HepG2 (cell line): ENCODE data around the gene DIO1. TPM values are rescaled to one million over a fixed set of nuclear protein-coding genes. Genes with fewer than 3 reads are reported as not detected.

Experiments
- ATAC-seq: fragments of 200-7000 bp; cut with Tn5 transposase; 3 replicates; pipeline ENCODE4 v1.9.1; 2020; ENCODE audit warnings: mild to moderate bottlenecking, moderate library complexity
- BruUV-seq: library from RNA; stranded (reverse); fragments of 400-500 nt; replicated peaks from 2 replicates; lab custom pipeline; 2021; lab: Mats Ljungman, UMichigan
- CTCF ChIA-PET: fragments of 300-600 bp; formaldehyde crosslinking; extraction: SDS; loops from one replicate; lab custom pipeline; 2021; ENCODE audit warnings: low total read pairs, inconsistent platforms, low intra/inter-chr PET ratio; lab: Yijun Ruan, JAX
- POLR2A ChIA-PET: fragments of 350-600 bp; sonication (Branson Sonifier 250); formaldehyde crosslinking; loops from one replicate; lab custom pipeline; 2020; ENCODE audit warnings: antibody characterized with exemption, inconsistent platforms; lab: Yijun Ruan, JAX
- DNase-seq: peaks from one replicate; pipeline ENCODE4 v3.0.0-alpha.2; 2015; ENCODE audit warnings: low spot score
- FAIRE-seq: peaks from 3 replicates; lab custom pipeline; 2011; peaks lifted over from hg19 to GRCh38; lab: Jason Lieb, UNC
- H2AFZ ChIP-seq: one replicate; pipeline ENCODE4 v1.6.1; 2011; ENCODE audit warnings: low read length, inconsistent platforms
- H3K27ac ChIP-seq: fragments of 300-600 bp; 3 replicates; pipeline ENCODE4 v1.8.0; 2011; ENCODE audit warnings: mixed run types, mild to moderate bottlenecking, mixed read lengths, low read length, inconsistent platforms; ENCODE audit not compliant: insufficient read depth; ENCODE audit errors: extremely low read length
- H3K27me3 ChIP-seq, 2 experiments: fragments of 200-600 bp in 1 of 2; 2 replicates in 1 of 2; 3 replicates in 1 of 2; pipeline versions ENCODE4 v1.6.0 to v1.8.0; 2011; ENCODE audit warnings: low read length in 2 of 2, mild to moderate bottlenecking in 2 of 2, moderate library complexity in 2 of 2, inconsistent platforms in 1 of 2; ENCODE audit not compliant: insufficient read depth in 2 of 2, control insufficient read depth in 1 of 2
- H3K36me3 ChIP-seq, 2 experiments: fragments of 200-600 bp in 1 of 2; replicated peaks in 1 of 2; 2 replicates in 1 of 2; 3 replicates in 1 of 2; pipeline versions ENCODE4 v1.5.1 to v1.8.0; 2011; ENCODE audit warnings: low read length in 2 of 2, inconsistent platforms in 1 of 2; ENCODE audit not compliant: insufficient read depth in 2 of 2, control insufficient read depth in 1 of 2
- H3K4me1 ChIP-seq: 2 replicates; pipeline ENCODE4 v1.5.1; 2012; ENCODE audit warnings: low read length, inconsistent platforms; ENCODE audit not compliant: insufficient read depth
- H3K4me2 ChIP-seq: 2 replicates; pipeline ENCODE4 v1.6.0; 2011; ENCODE audit warnings: low read depth, low read length, inconsistent platforms
- H3K4me3 ChIP-seq, 3 experiments: fragments of 200-600 bp in 1 of 3; sonication (generic), shearing (Covaris generic) in 1 of 3; replicated peaks in 1 of 3; 2 replicates each; pipeline ENCODE4 v1.5.1; 2011 to 2016; ENCODE audit warnings: low read length in 3 of 3, inconsistent platforms in 2 of 3, low read depth in 2 of 3, mild to moderate bottlenecking in 2 of 3, control low read depth in 1 of 3, mixed read lengths in 1 of 3; ENCODE audit not compliant: insufficient read depth in 1 of 3
- H3K79me2 ChIP-seq: one replicate; pipeline ENCODE4 v1.6.1; 2011; ENCODE audit warnings: low read length, inconsistent platforms; ENCODE audit not compliant: insufficient read depth
- H3K9ac ChIP-seq: 2 replicates; pipeline ENCODE4 v1.6.0; 2011; ENCODE audit warnings: mild to moderate bottlenecking, low read depth, low read length, inconsistent platforms; ENCODE audit not compliant: insufficient read depth
- H3K9me3 ChIP-seq: 2 replicates; pipeline ENCODE4 v1.5.1; 2012; ENCODE audit warnings: mild to moderate bottlenecking, low read length
- H4K20me1 ChIP-seq: 2 replicates; pipeline ENCODE4 v1.6.0; 2011; ENCODE audit warnings: inconsistent platforms, mild to moderate bottlenecking, low read length, moderate library complexity; ENCODE audit not compliant: insufficient read depth
- ZNF850 ChIP-seq: sonication (generic); formaldehyde crosslinking; conservative IDR thresholded peaks from 2 replicates; pipeline ENCODE4 v1.9.0; 2021; ENCODE audit warnings: mild to moderate bottlenecking, missing genetic modification reagents
- WGBS: methylation state at CpG from one replicate; pipeline ENCODE4 v1.1.6; 2017; ENCODE audit warnings: low lambda C conversion rate; 5-methylcytosine and 5-hydroxymethylcytosine counted together
- in situ Hi-C: cut with HindIII; loops from 2 replicates; pipeline ENCODE4 v1.10.0; 2017; ENCODE audit warnings: low pct_unique_long_range_greater_than_20kb; ENCODE audit not compliant: extremely low pct_ligation_motif_present
- intact Hi-C: fragments of 100-400 bp; cut with micrococcal nuclease; formaldehyde crosslinking; loops from one replicate; pipeline ENCODE4 v1.10.0; 2022; ENCODE audit not compliant: unreplicated experiment
- polyA plus RNA-seq, 8 experiments: library from polyadenylated mRNA; depleted of rRNA in 3 of 8; stranded (reverse) in 7 of 8; unstranded in 1 of 8; fragments of >200 nt; fragmentation: Illumina TruSeq in 4 of 8; extraction: Trizol in 4 of 8; gene quantifications; 2 replicates each; pipeline versions ENCODE4 v1.2.1 to v1.2.3, GENCODE V29; 2011 to 2016; ENCODE audit warnings: low read depth in 4 of 8, missing spikeins in 1 of 8, mixed read lengths in 1 of 8; ENCODE audit not compliant: insufficient read depth in 1 of 8
- total RNA-seq, 5 experiments: library from RNA; depleted of rRNA; stranded (reverse); fragments of >200 nt; fragmentation: Illumina TruSeq; extraction: Trizol; gene quantifications; 2 replicates each; pipeline ENCODE4 v1.2.3, GENCODE V29; 2016; ENCODE audit warnings: low read depth in 1 of 5
- TF ChIP-seq, protein P1 (sequence below): sonication (generic); formaldehyde crosslinking; IDR thresholded peaks from 2 replicates; pipeline ENCODE4 v1.4.0; 2020; ENCODE audit warnings: missing genetic modification reagents, borderline replicate concordance
- TF ChIP-seq, protein P2 (sequence below): IDR thresholded peaks from 2 replicates; pipeline ENCODE4 v1.6.1; 2012; ENCODE audit warnings: low read depth, low read length, improper control_type of control experiment

DIO1 gene
- total and polyA plus RNA-seq, 2 of the 13 experiments (the other 11 are each of a cell fraction or from before 2014, with no cell fraction given), result 13.5 to 45.6 TPM

DNA sequence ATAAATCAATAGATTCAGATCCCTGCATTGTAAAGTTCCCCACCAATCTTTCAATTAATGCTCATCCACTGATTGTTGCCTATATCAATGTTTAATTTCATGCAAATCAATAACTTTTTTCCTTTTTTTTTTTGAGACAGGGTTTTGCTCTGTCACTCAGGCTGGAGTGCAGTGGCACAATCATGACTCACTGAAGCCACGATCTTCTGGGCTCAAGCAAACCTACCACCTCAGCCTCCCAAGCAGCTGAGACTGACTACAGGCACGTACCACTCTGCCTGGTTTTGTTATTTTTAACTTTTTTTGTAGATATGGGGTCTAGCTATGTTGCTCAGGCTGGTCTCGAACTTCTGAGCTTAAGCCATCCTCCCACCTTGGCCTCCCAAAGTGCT, 25.7 kb downstream of the DIO1 start:
- Histone ChIP-seq H3K4me1 (peaks cover 32% of the 10 kb centered on the region), H3K4me2 (peak overlapping the region; percentile 6; the same call in 1 of the 2 replicates), H3K27ac (peak overlapping the region; percentile 51), H4K20me1 (no peaks in the 10 kb centered on the region), H3K79me2 (no peaks in the 10 kb centered on the region), H2AFZ (no peak overlapping the region), H3K27me3 (no peaks in the 10 kb centered on the region), H3K36me3 (peaks cover 1 to 18% of the 10 kb centered on the region in 2 experiments; a peak in 2 of 5 replicates), H3K9me3 (no peaks in the 10 kb centered on the region), H3K9ac (no peak overlapping the region), H3K4me3 (no peak overlapping the region)
- DNase-seq (no peak), ATAC-seq (peak; percentile 57), FAIRE-seq (no peak)
- CTCF ChIA-PET, result interaction anchor here (2.3 kb wide), 1 partner anchor 41 kb away, joined by 7 read pairs; no protein-coding TSS in a partner anchor
- intact Hi-C loops, result loop anchor here (1.0 kb wide), 1 partner anchor 41 kb away; no protein-coding TSS in a partner anchor
- in situ Hi-C loops, result no loop called here
- POLR2A ChIA-PET, result interaction anchor here (0.5 to 2.6 kb wide), 8 partner anchors 10 to 48 kb away, joined by 3 to 10 read pairs (median 3); partner anchors contain the start of genes DIO1, IFT25, LRRC42 and YIPF1
- TF ChIP-seq ZNF850 (CRISPR knock-in tag), result 0 out of 2 replicates have a peak, but pooled peaks have one; percentile 29
- TF ChIP-seq, protein P1, sequence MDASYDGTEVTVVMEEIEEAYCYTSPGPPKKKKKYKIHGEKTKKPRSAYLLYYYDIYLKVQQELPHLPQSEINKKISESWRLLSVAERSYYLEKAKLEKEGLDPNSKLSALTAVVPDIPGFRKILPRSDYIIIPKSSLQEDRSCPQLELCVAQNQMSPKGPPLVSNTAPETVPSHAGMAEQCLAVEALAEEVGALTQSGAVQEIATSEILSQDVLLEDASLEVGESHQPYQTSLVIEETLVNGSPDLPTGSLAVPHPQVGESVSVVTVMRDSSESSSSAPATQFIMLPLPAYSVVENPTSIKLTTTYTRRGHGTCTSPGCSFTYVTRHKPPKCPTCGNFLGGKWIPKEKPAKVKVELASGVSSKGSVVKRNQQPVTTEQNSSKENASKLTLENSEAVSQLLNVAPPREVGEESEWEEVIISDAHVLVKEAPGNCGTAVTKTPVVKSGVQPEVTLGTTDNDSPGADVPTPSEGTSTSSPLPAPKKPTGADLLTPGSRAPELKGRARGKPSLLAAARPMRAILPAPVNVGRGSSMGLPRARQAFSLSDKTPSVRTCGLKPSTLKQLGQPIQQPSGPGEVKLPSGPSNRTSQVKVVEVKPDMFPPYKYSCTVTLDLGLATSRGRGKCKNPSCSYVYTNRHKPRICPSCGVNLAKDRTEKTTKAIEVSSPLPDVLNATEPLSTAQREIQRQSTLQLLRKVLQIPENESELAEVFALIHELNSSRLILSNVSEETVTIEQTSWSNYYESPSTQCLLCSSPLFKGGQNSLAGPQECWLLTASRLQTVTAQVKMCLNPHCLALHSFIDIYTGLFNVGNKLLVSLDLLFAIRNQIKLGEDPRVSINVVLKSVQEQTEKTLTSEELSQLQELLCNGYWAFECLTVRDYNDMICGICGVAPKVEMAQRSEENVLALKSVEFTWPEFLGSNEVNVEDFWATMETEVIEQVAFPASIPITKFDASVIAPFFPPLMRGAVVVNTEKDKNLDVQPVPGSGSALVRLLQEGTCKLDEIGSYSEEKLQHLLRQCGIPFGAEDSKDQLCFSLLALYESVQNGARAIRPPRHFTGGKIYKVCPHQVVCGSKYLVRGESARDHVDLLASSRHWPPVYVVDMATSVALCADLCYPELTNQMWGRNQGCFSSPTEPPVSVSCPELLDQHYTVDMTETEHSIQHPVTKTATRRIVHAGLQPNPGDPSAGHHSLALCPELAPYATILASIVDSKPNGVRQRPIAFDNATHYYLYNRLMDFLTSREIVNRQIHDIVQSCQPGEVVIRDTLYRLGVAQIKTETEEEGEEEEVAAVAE (CRISPR knock-in tag), result no peak
- TF ChIP-seq, protein P2, sequence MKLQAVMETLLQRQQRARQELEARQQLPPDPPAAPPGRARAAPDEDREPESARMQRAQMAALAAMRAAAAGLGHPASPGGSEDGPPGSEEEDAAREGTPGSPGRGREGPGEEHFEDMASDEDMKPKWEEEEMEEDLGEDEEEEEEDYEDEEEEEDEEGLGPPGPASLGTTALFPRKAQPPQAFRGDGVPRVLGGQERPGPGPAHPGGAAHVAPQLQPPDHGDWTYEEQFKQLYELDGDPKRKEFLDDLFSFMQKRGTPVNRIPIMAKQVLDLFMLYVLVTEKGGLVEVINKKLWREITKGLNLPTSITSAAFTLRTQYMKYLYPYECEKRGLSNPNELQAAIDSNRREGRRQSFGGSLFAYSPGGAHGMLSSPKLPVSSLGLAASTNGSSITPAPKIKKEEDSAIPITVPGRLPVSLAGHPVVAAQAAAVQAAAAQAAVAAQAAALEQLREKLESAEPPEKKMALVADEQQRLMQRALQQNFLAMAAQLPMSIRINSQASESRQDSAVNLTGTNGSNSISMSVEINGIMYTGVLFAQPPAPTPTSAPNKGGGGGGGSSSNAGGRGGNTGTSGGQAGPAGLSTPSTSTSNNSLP, result 0 out of 2 replicates have a peak, but pooled peaks have one; percentile 31
- 71% methylated on average over 3 of the region's 3 CpGs for WGBS
- BruUV-seq, result no TSS peak
